Stimulated activated CD4-positive, alpha-beta T cell treated with anti-CD3 and anti-CD28 coated beads, Interleukin-15, amount 100 ng/mL, for 48 hours (primary cell): ENCODE measurements around the gene NRXN2.

ENCODE experiments used
- DNase-seq, 2 donors: peaks; one replicate each; pipeline ENCODE4 v3.0.0-alpha.2; 2020; ENCODE audit warnings: low read depth in 2 of 2

Gene NRXN2

GRCh38 chr11:64590763-64591221 is 132.2 kb downstream of the NRXN2 start, which contains the start of gene SLC22A12:
Gene SLC22A12 (plus strand): TSS chr11:64591220. CDS start chr11:64591557, 337 bp downstream.
- no peak for DNase-seq

DNA sequence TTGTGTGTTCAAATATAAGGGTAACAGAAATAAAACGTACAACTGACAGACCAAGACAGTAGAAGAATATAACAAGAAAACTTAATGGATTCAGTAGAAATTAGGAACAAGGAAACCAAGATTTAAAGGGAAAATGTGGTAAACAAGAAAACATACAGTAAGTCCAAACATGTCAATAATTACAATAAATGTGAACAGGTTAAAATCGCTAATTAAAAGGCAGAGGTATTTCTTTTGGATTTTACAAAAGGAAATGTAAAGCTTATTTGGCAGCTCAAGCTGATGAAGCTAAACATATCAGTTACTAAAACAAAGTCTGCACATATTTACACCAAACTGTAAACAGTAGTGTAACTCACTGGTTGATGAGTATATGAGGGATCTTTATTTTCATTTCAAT is 134.3 kb downstream of the NRXN2 start:
- no peak for DNase-seq

DNA sequence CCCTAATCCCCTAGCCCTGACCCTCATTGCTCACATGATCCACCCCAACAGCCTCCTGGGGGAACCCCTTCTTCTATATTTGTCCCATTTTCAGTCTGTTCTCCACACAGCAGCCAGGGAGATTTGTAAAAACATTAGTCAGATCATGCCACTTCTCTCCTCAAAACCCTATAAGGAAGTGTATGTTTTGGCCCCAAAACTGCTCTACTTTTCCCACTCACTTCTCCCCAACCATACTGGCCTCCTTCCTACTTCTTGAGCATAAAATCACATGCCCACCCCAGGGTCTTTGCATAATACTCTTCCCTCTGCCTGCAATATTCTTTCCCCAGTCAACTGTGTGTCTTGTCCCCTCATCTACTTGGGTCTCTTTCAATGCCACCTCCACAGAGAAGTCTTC is 136.6 kb downstream of the NRXN2 start:
- no peak for DNase-seq

- DNase-seq = no peak
Measured at GRCh38 chr11:64585150-64585549, 137.8 kb downstream of the NRXN2 start.

GRCh38 chr11:64583296-64584262 is 139.4 kb downstream of the NRXN2 start:
- no peak for DNase-seq

DNA sequence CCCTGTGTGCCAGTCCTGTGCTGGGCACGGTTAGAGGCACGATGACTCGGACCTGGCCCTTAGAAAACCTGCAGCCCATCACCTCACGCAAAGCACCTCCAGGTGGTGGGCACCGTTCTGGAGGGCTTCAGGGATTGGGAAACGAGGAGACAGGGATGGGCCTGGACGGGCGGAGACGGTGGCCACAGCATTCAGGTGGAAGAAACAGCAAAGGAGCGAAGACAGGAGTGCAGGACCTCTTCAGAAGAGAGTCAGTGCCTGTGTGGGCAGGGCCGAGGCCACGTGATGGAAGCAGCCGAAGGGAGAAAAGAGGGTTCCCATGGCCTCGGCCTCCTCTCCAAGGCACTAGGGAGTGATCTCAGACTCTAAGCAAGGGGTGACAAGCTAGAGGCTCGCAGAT is 140.1 kb downstream of the NRXN2 start:
- DNase-seq = no peak

DNA sequence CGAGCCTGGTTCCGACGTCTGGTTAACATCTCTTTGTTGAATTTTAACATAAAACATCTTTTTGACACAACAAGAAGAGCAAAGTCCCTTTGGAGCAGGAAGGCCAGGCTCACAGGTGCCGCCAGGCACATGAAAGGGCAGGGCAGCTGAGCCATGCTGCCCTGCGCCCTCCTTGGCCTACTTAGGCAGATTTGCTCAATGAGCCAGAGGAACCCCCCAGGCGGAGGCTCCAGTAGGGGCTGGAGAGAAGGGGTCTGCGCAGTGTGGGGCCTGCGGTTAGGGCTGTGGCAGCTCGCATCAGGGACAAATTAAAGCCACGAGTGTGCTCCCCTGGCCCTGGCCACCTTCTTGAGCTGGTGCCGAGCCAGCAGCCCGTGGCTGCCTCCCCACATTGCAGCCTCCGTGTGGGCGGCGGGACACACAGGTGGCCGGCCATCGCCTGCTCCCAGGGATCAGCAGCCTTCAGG is 141.9 kb downstream of the NRXN2 start:
- DNase-seq = no peak

- no peak for DNase-seq
Measured at GRCh38 chr11:64580412-64580811, 142.6 kb downstream of the NRXN2 start.

GRCh38 chr11:64577202-64577601 is 145.8 kb downstream of the NRXN2 start:
- DNase-seq = no peak

GRCh38 chr11:64572143-64572542 is 150.9 kb downstream of the NRXN2 start:
- no peak for DNase-seq

DNA sequence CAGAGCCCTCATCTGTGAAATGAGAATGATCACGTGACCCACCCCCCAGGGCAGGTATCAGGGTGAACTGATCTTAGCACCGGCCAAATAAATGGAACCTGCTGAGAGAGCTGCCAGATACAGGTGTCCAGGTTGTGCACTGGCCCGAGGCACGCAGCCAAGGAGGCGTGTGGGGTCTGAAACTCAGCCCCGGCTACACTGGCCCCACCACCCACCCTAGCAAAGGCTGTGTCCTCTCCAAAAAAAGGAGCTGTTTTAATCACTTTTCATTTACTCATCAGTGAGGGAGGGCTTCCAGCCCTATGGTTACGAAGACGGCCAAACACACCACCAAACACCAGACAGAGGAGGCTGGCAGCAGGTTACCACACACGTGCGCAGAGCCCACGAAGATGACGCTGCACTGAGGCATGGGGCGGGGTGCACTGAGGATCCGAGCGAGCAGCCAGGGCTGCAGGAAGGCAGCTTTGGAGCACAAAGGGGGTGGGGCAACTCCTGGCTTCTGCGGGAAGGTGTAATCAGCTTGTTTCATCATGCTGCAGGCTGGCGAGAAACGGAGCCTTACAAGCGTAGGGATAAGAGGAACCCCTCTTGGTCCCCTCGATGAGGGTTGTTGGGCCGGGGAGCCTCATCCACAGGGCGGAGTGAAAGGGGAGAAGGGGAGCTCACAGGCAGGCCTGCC is 151.4 kb downstream of the NRXN2 start:
- no peak for DNase-seq

DNA sequence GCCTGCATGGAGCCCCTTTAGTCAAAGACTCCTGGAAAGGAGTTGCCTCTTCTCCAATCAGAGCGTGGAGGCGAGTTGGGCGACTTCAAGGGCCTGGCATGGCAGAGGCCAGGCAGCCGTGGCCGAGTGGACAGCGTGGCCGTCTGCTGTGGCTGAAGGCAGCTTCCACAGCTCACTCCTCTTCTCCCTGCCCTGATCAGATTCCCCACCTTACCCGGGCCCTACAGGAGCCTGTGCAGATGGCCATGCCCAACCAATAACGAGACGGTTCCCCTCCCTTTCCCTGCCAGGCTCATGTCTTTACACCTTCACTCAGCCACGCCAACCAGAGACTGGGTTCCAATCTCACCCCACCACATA is 152.0 kb downstream of the NRXN2 start:
- no peak for DNase-seq

DNA sequence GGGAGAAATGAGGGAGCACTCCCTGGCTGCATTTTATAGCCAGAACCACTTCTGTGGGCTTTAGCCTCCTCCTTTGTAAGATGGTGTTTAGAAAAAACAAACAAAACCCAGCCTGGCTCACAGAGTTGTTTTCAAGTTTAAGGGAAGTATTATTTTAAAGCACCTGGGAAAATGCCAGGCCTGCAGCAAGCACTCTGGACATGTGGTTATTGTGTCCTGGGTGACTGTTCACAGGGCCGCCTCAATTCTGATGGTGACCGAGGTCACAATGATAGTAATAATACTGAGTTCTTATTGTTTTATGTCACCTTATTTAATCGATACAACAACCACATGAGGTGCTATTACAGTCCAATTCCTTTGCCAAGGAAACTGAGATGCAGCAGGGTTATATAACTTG is 152.7 kb downstream of the NRXN2 start:
- no peak for DNase-seq

DNA sequence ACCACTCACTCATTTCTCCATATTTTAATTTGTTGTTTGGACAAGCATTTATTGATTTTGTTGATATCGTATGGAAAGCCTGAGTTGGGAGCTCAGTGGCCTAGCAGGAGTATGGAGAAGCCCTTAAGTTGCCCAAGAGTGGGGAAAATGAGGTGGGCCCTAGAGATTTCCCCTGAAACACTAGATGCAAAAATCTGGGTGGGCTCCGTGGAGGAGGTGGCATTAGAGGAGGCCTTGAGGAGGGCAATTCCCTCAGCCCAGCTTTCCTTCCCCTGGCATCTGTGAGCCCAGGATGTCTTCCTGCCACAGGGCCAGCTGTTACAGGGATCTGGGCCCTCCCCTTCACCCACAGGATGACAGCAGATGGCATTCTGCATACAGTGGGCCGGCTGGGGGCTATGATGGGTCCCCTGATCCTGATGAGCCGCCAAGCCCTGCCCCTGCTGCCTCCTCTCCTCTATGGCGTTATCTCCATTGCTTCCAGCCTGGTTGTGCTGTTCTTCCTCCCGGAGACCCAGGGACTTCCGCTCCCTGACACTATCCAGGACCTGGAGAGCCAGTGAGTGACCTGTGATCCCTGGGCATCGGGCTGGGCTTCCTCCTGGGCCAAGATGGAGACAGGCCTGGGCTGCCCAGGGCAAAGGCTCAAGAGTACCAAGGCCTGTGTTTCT is 153.6 kb downstream of the NRXN2 start:
- no peak for DNase-seq

DNA sequence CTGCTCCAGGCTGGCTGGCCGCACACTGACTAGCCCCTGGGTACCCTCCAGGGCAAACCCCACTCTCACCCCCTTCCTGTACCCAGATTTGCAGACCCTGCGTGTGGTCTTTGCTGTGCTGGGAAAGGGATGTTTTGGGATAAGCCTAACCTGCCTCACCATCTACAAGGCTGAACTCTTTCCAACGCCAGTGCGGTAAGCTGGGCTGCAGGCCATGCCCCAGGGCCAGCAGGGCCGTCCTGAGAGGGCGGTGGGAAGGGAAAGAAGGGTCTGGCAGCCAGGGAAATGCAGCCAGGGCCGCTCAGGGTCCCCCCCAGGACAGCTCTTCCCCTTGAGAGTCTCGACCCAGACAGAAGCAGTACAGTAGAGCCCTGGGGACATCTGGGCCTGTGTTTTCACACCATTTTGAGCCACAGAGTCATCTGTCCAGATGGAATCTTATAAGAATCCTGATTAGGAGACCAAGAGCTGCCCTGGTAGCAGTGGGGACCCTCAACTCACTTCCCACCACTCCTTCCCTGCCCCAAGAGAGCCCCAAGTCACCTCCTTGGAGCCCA is 154.3 kb downstream of the NRXN2 start:
- DNase-seq = no peak

DNA sequence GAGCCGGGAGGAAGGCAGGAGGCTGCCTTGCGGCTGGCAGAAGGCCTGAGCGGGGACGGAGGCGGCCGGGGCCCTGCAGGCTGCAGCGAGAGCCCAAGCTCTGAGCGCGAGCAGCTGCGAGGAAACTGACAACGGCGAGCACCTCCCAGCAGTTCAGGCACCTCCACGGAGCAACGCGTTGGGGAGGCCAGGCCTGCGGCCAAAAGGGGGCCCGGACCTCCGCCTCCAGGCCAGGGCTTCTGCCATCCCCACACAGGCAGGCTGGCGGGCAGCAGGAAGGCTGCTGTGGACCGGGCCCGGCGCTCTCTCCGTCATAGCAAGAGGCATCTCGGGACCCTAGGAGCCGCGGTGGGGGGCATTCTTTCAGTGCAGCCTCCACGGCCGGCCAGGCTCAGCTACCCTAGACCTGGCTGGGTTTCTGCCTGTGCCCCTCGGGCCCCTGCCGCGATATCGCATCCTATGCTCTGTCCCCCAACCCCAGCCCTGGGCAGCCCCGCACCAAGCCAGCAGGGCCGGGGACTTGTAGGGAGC is 154.9 kb downstream of the NRXN2 start:
- no peak for DNase-seq

DNA sequence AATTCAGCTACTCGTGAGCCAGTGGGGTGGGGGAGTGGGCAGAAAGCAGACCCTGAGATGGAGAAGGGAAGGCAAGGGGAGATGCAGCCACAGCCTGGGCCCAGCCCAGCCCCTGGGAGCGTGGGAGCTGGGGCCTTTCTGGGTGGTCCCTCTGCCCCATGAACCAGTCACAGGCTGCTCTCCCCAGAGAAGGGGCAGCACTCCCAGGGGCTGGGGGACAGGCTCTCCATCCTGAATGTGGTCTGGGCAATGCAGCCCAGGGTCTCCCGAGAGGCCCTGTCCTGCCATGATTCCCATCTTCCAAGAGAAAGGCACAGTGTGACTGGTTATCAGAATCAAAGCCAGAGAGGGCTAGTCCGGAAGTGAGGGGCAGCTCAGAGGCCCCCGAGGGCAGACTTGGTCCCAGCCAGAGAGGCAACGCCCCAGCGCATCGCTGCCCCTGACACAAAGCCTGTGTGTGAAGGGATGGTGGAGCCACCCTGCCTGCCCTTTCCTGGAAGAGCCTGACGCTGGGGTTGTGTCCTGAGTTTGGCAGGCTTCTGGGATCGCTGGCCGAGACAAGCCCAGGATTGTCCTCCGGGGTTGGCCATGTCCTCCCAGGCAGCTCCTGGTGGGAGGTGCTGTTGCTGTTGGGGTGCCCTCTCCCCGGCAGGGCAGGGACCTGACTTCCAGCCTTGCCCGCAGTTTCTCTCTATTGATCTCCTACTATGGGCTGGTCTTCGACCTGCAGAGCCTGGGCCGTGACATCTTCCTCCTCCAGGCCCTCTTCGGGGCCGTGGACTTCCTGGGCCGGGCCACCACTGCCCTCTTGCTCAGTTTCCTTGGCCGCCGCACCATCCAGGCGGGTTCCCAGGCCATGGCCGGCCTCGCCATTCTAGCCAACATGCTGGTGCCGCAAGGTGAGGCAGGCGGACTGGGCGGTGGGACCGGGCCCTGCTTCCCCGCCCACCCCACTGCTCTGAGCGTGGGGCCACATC is 155.8 kb downstream of the NRXN2 start:
- DNase-seq = no peak

GRCh38 chr11:64566042-64566914 is 156.7 kb downstream of the NRXN2 start:
- peak in 1 of 2 donors; percentile 7 for DNase-seq
